Measurements from ENCODE around the gene CLIP4.

Gene CLIP4

DNA sequence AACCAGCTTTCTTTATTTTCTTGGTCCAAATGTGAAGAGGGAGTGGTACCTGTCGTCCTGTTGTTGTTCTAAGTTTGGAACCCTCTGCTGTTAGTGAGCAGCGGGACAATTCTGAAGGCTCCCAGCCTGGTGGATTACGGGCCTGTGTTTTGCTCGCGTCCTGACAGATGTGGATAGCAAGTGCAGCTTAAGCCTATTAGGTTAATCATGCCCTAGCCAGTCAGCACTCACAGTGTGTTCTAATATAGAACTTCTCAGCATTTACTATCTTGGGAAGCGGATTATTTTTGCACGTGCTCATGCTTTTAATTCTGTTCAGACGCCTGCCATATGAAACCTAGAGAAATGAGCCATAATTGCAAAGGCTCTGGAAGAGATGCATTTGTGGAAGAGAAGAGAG is 40.8 kb upstream of the CLIP4 start, which contains the start of gene PCARE:
Gene PCARE (minus strand): TSS at position 113 of the 400 bp plus-strand sequence. CDS start 262 bp downstream, outside the sequence.
- TF ChIP-seq, protein P1, sequence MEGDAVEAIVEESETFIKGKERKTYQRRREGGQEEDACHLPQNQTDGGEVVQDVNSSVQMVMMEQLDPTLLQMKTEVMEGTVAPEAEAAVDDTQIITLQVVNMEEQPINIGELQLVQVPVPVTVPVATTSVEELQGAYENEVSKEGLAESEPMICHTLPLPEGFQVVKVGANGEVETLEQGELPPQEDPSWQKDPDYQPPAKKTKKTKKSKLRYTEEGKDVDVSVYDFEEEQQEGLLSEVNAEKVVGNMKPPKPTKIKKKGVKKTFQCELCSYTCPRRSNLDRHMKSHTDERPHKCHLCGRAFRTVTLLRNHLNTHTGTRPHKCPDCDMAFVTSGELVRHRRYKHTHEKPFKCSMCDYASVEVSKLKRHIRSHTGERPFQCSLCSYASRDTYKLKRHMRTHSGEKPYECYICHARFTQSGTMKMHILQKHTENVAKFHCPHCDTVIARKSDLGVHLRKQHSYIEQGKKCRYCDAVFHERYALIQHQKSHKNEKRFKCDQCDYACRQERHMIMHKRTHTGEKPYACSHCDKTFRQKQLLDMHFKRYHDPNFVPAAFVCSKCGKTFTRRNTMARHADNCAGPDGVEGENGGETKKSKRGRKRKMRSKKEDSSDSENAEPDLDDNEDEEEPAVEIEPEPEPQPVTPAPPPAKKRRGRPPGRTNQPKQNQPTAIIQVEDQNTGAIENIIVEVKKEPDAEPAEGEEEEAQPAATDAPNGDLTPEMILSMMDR (IDR thresholded peaks at IDR 0.05) = no peak
- no peak within 1 kb of the TSS for H3K27ac ChIP-seq
- H3K36me3 ChIP-seq = no peaks in the 10 kb centered on the region
- DNase-seq = no peak
- intact Hi-C loops (cut with DNase I; ENCODE audit: low total_unique reads) = no loop called here
- H3K27me3 ChIP-seq = no peaks in the 10 kb centered on the region
- H3K4me3 ChIP-seq = no peak within 1 kb of the TSS
- H3K4me1 ChIP-seq = no peaks in the 10 kb centered on the region
- no peaks in the 10 kb centered on the region for H3K9me3 ChIP-seq

DNA sequence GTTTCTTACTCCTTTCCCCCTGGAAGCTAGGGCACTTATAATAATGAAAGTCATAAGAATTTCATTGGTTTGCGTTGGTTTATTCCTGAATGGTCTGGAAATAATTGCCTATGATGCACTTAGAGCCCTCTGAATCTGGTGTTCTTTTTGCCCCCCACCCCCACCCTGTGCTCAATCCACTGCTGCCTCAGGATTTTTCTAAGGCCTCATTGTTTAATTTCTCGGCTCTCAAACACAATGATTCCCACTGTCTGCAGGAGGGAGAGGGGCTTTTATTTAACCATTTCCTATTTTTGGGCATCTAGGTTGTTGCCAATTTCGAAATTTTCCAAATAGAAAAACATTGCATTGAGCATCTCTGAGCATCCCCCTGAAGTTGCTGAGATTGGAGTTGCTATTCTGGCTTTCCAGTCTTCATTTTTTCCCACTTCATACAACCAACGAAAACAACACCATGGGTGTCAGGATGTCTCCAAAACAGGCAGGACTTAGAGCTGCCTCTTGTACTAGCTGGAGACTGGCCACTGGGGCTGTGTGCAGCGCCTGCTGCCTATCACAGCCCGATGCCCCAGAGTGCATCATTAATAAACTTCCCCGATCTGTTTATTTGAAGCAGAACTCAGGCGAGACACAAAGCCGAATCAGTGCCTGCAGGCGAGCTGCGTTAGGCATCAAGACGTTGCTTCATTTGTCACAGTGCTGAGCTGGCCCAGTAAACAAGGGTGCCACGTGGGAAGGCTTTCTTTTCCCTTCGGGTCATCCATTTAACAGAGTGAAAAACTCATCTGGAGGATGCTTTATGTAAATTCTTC is 39.1 kb upstream of the CLIP4 start:
- Histone ChIP-seq H3K36me3 (no peaks in the 10 kb centered on the region), H3K9me3 (peaks cover 0 to 11% (median 10%) of the 10 kb centered on the region in 3 donors), H3K27me3 (no peaks in the 10 kb centered on the region), H3K27ac (no peak overlapping the region), H3K4me1 (no peaks in the 10 kb centered on the region), H3K4me3 (no peak overlapping the region)
- intact Hi-C loops (cut with DNase I; ENCODE audit: low total_unique reads) = no loop called here
- no peak for DNase-seq
- TF ChIP-seq, protein P1 (IDR thresholded peaks at IDR 0.05) = no peak

DNA sequence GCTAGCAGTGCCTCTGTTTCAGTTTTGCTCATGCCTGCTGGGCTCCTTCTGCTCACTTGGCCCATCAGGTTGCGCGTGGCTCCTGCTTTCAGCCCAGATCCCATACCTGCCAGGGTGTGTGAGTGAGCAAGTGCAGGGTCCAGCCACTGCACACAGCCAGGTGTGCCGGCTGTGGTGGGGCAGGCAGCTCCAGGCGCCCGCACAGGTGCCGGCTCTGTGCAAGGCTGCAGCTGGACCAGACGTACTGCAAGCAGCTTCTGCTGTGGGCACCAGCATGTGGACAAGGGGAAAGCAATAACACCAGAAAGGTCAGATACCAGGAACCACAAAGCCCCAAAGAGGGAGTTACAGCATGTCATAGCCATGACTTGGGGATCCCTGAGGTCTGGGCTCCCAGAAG is 35.3 kb upstream of the CLIP4 start:
- TF ChIP-seq, protein P1 (IDR thresholded peaks at IDR 0.05) = no peak
- Histone ChIP-seq H3K4me3 (no peak overlapping the region), H3K36me3 (no peaks in the 10 kb centered on the region), H3K27me3 (no peaks in the 10 kb centered on the region), H3K27ac (no peak overlapping the region), H3K4me1 (no peaks in the 10 kb centered on the region), H3K9me3 (peaks cover 0 to 11% (median 11%) of the 10 kb centered on the region in 3 donors)
- no peak for DNase-seq
- intact Hi-C loops (cut with DNase I; ENCODE audit: low total_unique reads) = no loop called here

DNA sequence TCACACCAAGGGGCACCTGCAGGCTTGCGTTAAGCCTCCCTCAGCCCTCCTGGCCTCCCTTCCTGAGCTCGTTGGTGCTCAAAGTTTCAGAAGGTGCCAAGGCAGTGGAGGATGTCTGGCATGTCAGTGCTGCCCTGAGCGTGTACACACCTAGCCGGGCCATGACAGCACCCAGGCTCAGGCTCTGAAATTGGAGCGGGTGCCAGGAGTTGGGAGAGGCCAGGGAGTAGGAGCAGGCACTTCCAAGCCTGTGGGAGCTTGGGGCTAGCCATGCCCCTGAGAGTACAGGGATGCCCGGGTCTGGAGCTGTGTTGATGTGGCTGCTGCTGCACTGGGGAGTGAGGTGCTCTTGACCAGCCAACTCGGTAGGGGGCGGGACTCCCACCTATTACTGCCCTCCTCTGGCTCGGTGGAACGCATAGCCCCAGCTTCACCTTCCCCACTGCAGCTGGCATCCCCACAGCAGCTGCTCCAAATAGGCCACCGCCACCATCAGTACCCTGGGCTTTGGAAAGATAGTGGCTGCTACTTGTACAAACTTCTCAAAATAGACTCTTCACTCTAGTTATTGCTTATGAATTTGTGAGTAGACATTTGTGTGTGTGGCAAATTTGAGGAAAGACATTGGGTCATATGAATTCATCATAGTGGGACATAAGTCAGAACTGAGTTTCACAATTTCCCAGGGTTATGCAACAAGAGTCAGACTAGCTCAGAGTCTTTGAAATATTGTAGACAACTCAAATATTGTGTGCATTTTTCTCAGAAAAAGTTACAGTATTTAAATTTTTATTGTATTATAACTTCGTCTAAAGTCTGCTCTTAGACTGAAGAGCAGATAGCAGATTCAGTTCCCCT is 34.1 kb upstream of the CLIP4 start:
- H3K9me3 ChIP-seq = peaks cover 0 to 11% (median 11%) of the 10 kb centered on the region in 3 donors
- intact Hi-C loops (cut with DNase I; ENCODE audit: low total_unique reads) = no loop called here
- TF ChIP-seq, protein P1 (IDR thresholded peaks at IDR 0.05) = no peak
- H3K4me1 ChIP-seq = no peaks in the 10 kb centered on the region
- H3K36me3 ChIP-seq = no peaks in the 10 kb centered on the region
- no peak for DNase-seq
- no peaks in the 10 kb centered on the region for H3K27me3 ChIP-seq
- no peak overlapping the region for H3K27ac ChIP-seq
- no peak overlapping the region for H3K4me3 ChIP-seq

DNA sequence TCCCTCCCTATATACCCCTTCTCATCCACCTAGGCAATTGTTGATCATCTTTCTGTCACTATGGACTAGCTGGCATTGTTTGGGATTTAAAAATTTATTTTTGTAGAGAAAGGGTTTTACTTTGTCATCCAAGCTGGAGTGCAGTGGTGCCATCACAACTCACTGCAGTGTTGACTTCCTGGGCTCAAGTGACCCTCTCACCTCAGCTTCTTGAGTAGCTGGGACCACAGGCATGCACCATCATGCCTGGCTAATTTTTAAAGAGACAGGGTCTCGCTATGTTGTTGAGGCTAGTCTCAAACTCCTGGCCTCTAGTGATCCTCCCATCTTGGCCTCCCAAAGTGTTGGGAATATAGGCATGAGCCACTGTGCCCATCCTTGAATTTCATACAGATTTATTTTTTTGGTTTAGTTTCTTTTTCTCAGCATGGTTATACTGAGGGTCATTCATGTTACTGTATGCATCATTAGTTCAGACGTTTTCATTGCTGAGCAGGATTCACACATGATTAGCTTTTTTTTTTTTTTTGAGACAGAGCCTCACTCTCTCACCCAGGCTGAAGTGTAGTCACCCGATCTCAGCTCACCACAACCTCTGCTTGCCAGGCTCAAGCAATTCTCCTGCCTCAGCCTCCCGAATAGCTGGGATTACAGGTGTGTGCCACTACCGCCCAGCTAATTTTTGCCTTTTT is 32.3 kb upstream of the CLIP4 start:
- intact Hi-C loops (cut with DNase I; ENCODE audit: low total_unique reads) = no loop called here
- Histone ChIP-seq H3K9me3 (peaks cover 0 to 11% (median 11%) of the 10 kb centered on the region in 3 donors), H3K4me1 (no peaks in the 10 kb centered on the region), H3K27ac (no peak overlapping the region), H3K27me3 (no peaks in the 10 kb centered on the region), H3K36me3 (no peaks in the 10 kb centered on the region), H3K4me3 (no peak overlapping the region)
- DNase-seq = no peak
- TF ChIP-seq, protein P1 (IDR thresholded peaks at IDR 0.05) = no peak
